Activated CD4-positive, CD25-positive, alpha-beta regulatory T cell treated with anti-CD3 and anti-CD28 coated beads, Interleukin-2, amount 50 U/mL, for 72 hours (primary cell): ENCODE measurements around the gene TUT1.

Experiments
- DNase-seq: peaks from one replicate; pipeline ENCODE4 v3.0.0; 2021

The TUT1 gene

DNA sequence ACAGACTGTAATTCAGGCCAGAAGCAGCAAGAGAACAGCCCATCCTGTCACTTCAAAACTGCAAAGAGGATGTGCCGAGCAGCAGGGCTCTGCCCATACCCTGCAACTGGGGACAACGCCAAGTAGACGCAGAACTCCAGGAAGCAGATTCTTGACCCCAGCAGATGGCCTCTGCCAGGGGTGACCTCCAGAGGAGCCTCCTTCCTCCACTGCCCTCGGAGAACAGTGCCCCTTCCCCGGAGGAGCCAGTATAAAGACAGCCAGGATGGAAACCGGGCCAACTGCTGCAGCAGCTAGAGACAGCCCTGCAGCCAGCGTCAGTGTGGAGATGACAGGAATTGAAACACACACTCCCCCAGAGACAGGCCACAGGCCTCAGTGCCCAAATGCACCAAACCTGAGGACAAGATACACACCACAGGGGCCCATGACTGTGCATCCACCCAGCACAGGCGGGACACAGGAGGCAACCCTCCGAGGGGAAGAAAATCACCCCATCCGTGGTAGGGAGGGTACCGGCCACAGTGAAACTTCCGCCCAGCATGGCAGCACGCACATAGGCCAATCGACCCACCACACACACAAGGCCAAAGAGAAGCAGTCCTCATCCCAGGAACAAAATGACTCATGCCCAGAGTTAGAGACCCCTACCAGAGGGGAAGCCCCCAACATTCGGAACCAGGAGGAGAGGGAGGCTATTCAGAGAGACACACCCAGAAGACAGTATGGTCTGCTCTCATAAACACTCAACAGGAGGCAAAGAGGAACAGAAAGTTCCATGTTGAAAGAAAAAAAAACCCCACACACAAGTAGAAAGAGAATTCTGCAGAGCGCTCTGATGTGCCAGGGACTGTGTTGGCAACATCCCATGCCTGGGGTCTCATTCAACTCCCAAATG is 50.3 kb downstream of the TUT1 start:
- no peak for DNase-seq

DNA sequence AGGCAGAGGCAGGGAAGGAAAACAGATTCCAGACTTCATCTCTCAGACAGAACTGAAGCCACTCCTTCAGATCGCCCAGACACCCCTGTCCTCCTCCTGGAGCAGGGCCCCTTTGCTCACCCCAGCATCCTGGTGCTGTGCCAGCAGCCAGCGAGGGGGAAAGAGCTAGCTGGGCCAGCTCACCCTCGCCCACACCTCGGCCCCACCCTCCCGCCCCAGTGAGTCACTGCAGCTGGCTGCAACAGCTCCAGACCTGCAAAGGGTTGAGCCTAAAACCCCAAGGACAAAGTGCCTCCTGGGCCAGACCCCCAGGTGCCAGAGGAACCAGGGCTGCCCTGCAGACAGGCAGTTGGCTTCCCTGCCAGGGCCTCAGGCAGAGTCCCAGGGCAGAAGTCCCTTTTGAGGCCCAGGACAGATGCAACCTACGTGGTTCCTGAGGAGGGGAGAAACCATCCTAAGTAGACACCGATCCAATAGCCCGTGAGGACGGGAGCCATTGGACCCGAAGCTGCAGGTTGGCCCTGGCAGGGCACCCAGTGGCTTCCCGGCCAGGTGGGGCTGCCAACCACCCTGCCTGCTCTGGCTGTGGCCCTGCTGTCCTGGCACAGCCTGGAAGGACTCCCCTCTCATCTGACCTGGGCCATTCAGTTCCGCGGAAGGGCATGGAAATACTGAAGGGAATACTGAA is 51.9 kb downstream of the TUT1 start:
- DNase-seq, result no peak

DNA sequence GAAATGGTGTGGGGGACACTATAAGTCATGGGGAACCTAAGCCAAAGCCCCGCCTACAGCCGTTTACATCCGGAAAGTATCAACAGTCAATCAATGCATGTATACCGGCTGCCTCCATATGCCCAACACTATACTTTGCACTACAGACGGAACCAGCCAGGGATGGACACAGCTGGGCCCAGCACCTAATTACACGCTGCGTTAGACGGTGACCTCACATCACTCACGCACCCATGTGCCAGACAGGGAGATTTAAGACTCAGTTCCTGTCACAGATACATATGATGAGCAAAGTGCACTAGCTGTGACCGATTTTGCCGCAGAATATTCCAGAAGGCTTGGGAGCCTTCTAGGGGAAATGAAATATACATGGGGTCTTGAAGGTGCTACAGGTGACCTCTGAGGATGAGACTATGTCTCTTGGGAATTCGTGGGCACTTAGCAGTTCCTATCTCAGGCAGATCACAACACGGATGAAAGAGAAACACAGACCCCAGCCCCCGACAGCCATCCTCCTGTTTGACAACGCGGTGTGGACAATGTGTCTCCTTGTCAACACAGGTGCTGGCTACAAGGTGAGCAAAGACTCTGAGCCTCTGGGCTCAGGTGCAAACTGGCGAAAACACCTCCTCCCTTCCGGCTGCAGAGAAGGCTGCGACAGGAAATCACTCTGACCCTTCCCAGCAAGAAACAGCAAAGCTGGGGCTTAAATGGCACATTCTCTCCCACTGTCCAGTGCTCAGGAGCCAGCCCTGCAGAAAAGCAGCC is 52.7 kb downstream of the TUT1 start:
- no peak for DNase-seq

DNA sequence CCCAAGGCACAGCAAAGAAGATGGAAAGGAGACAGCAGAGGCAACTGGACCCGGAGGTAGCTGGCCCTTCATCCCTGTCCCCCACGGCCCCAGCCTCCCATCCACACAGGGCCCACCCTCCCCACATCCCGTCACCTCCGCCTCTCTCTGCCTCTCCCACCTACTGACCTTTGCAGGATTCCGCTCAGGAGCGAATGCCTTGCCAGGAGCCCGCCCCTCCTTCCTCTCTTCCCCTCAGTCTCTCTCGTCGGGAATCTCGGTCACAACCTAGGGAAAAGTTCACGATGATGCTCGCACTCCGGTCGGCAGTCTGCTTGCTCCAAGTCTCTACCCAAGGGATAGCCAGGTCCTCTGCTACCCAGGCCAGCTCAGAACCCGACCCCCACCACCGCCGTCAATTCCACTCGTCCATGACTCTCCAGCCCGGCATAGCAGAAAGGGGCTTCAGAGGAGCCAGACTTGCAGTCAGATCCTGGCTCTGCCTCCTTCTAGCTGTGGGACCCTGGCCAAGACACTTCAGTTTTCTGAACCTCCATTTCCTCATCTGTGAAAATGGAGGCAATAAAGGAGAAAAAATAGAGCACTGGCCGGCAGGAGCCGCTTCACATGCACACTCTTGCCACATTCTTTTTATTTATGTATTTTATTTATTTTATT is 54.9 kb downstream of the TUT1 start:
- DNase-seq, result no peak

DNA sequence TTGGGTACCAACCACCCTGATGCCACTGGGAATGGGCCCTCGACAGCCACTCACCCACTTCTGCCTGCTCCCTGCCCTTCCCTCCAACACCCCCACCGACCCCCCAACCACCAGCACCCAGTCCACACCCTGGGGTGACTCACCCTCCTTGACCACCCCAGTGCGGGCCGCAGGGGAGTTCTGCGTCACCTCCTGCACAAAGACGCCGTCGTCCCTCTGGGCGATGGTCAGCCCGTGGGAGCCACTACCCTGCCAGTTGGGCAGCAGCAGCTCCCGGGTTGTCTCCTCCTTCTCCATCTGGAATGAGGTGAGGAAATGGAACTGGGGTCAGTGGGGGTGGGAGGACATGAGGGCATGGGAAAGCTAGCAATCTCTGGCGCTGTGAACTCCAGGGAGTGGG is 55.5 kb downstream of the TUT1 start:
- no peak for DNase-seq

DNA sequence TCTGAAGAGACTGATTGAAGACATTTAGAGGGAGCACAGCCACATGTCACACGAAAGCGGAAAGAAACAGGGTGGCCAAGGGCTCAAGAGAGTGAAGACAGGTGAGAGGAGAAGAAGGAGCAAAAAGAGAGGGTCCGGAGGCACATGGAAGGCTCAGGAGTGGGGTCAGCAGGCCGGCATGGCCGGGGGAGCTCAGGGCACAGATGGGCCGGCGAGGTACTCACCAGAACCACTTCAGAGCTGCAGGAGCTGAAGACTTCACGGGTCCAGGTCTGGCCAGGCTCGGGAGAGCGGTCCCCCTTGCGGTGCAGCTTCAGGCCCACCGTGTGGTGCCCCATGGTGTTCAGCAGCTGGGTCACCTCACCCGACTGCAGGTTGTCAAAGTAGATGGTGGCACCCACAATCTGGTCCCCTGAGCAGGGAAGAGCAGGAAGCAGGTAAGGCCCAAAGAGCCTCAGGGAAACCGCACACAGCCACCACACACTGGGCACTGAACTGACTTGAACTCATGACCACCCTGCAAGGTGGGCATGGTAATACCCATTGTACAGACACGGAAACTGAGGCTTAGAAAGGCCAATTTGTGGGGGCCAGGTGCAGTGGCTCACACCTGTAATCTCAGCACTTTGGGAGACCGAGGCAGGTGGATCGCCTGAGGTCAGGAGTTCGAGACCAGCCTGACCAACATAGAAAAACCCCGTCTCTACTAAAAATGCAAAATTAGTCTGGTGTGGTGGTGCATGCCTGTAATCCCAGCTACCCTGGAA is 56.4 kb downstream of the TUT1 start:
- DNase-seq, result no peak

DNA sequence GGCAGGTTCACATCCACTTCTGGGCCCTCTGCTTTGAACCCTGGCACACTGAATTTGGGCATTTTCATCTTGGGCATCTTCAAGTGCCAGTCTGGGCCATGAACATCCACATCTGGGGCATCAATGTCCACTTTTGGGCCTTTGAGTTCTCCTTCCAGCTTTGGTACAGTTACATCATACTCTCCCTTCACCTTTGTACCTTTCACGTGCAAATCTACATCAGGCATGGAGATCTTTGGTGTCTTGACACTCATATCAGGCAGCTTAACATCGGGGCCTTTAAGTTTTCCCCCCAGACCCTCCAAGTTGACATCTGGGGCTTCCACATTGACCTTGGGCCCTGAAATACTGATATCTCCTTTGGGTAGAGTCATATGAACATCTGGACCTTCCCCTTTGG is 59.2 kb downstream of the TUT1 start:
- DNase-seq, result no peak
